Lung (tissue), 12 donors: Measurements from ENCODE around the gene MMD. TPM values are rescaled to one million over a fixed set of nuclear protein-coding genes. Genes with fewer than 3 reads are reported as not detected.

Experiments used
- ATAC-seq: fragments of 200-7000 bp; cut with Tn5 transposase; one replicate; pipeline ENCODE4 v1.9.1; 2020; ENCODE audit warnings: moderate number of reproducible peaks; ENCODE audit not compliant: insufficient read depth, low FRiP score
- DNase-seq, 3 donors: peaks; one replicate each; pipeline ENCODE4 v3.0.0-alpha.2; 2013 to 2017
- H3K27ac ChIP-seq, 2 donors: one replicate each; pipeline ENCODE4 v1.5.1; 2013; ENCODE audit warnings: mild to moderate bottlenecking in 2 of 2, moderate library complexity in 2 of 2, control low read depth in 1 of 2, inconsistent platforms in 1 of 2, low read depth in 1 of 2, low read length in 1 of 2
- H3K27me3 ChIP-seq, 3 donors: one replicate each; pipeline ENCODE4 v1.5.1; 2013; ENCODE audit warnings: low read length in 2 of 3; ENCODE audit not compliant: control insufficient read depth in 3 of 3, insufficient read depth in 3 of 3
- H3K36me3 ChIP-seq, 4 donors: one replicate each; pipeline ENCODE4 v1.5.1; 2013; ENCODE audit warnings: low read length in 4 of 4, mild to moderate bottlenecking in 1 of 4, moderate library complexity in 1 of 4; ENCODE audit not compliant: control insufficient read depth in 4 of 4, insufficient read depth in 4 of 4
- H3K4me1 ChIP-seq, 5 donors: one replicate each; pipeline ENCODE4 v1.5.1; 2013; ENCODE audit warnings: low read length in 5 of 5, mild to moderate bottlenecking in 2 of 5, moderate library complexity in 1 of 5; ENCODE audit not compliant: control insufficient read depth in 5 of 5, insufficient read depth in 5 of 5
- H3K4me3 ChIP-seq: one replicate; pipeline ENCODE4 v1.5.1; 2013; ENCODE audit warnings: mild to moderate bottlenecking, control low read depth, moderate library complexity
- H3K9ac ChIP-seq, 2 donors: one replicate each; pipeline ENCODE4 v1.5.1; 2013; ENCODE audit warnings: low read length in 2 of 2, control low read depth in 1 of 2; ENCODE audit not compliant: insufficient read depth in 1 of 2
- H3K9me3 ChIP-seq, 4 donors: one replicate each; pipeline ENCODE4 v1.5.1; 2013; ENCODE audit warnings: low read length in 3 of 4, mild to moderate bottlenecking in 1 of 4, moderate library complexity in 1 of 4; ENCODE audit not compliant: control insufficient read depth in 4 of 4, insufficient read depth in 3 of 4
- CTCF ChIP-seq: IDR thresholded peaks from 2 replicates; pipeline ENCODE4 v1.5.1; 2012; ENCODE audit warnings: mild to moderate bottlenecking; ENCODE audit errors: control extremely low read depth, extremely low read depth
- WGBS, 2 donors: extraction: QIAGEN DNeasy Blood & Tissue Kit; methylation state at CpG; one replicate each; pipeline ENCODE4 v1.1.7; 2013; 5-methylcytosine and 5-hydroxymethylcytosine counted together
- polyA plus RNA-seq, 2 donors: library from polyadenylated mRNA; stranded (reverse); fragments of 200-250 nt; gene quantifications; one replicate each; pipeline ENCODE4 v1.2.1, GENCODE V29; 2013
- total RNA-seq, 2 donors: library from RNA; depleted of rRNA in 1 of 2; stranded (reverse); fragments of >200 nt in 1 of 2; gene quantifications; one replicate each; pipeline ENCODE4 v1.2.1, GENCODE V29; 2014 to 2021
- donor health status: control.
- donor health status: control.
- donor health status: Bipolar disorder and iron deficiency.
- donor health status: healthy.
- donor health status: DM: yes; HTN: yes; CAD: no.

The MMD gene
- total and polyA plus RNA-seq, 4 donors = 10.9 to 19.0 (median 13.5) TPM

GRCh38 chr17:55384643-55385232 lies 36.9 kb downstream of the MMD start:
- Histone ChIP-seq H3K9me3 (no peaks in the 10 kb centered on the region), H3K9ac (no peak overlapping the region), H3K36me3 (no peaks in the 10 kb centered on the region), H3K27me3 (peaks cover 0 to 9% (median 4%) of the 10 kb centered on the region in 3 donors), H3K4me1 (peaks cover 0 to 9% (median 0%) of the 10 kb centered on the region in 5 donors), H3K27ac (no peak overlapping the region), H3K4me3 (no peak overlapping the region)
- no peak for ATAC-seq
- no peak for DNase-seq
- no peak for TF ChIP-seq CTCF
- 85 to 91% methylated on average over 10 of the region's 10 CpGs for WGBS, 2 donors

GRCh38 chr17:55383771-55384642 lies 37.6 kb downstream of the MMD start:
- DNase-seq = peak in 2 of 3 donors; percentile 30 to 61
- no peak for TF ChIP-seq CTCF
- peaks cover 0 to 9% (median 4%) of the 10 kb centered on the region in 3 donors for H3K27me3 ChIP-seq
- no peak for ATAC-seq
- WGBS, 2 donors = 78 to 82% methylated on average over 6 to 7 of the region's 7 CpGs
- no peak overlapping the region for H3K9ac ChIP-seq
- no peaks in the 10 kb centered on the region for H3K36me3 ChIP-seq
- no peaks in the 10 kb centered on the region for H3K9me3 ChIP-seq
- H3K4me3 ChIP-seq = no peak overlapping the region
- no peak overlapping the region for H3K27ac ChIP-seq
- H3K4me1 ChIP-seq = peaks cover 0 to 9% (median 0%) of the 10 kb centered on the region in 5 donors

DNA sequence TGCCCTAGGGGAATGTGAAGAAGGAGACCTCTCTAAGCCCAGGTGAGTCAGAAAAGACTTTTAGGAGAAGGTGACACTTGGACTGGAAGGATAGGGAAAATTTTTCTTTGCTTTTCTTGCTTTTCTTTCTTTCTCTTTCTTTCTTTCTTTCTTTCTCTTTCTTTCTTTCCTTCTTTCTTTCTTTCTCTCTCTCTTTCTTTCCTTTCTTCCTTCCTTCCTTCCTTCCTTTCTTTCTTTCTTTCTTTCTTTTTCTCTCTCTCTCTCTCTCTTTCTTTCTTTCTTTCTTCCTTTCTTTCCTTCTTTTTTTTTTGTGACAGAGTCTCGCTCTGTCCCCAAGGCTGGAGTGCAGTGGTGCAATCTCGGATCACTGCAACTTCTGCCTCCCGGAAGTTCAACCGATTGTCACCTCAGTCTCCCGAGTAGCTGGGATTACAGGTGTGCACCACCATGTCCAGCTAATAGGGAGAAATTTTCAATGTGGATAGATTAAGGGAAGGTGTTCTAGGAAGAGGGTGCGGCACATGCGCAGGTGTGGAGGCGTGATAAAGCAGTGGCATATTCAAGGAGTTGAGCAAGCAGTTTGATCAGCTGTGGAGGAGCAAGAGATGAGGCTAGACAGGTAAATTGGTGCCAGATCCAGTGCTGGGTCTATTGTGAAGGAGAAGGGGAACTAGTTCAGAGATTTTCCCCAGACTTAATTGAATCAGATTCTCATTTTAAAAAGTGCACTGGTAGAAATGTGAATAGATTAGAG lies 40.4 kb downstream of the MMD start:
- no peaks in the 10 kb centered on the region for H3K36me3 ChIP-seq
- H3K27me3 ChIP-seq = peaks cover 0 to 3% (median 0%) of the 10 kb centered on the region in 3 donors
- DNase-seq (no peak), ATAC-seq (no peak)
- WGBS, 2 donors = 95 to 97% methylated on average over 8 of the region's 8 CpGs
- H3K9me3 ChIP-seq = no peaks in the 10 kb centered on the region
- H3K9ac ChIP-seq = no peak overlapping the region
- no peak overlapping the region for H3K27ac ChIP-seq
- no peak for TF ChIP-seq CTCF
- H3K4me1 ChIP-seq = peaks cover 0 to 4% (median 0%) of the 10 kb centered on the region in 5 donors
- H3K4me3 ChIP-seq = no peak overlapping the region
